ENCODE data around the gene FNBP1.

FNBP1 gene

GRCh38 chr9:130072515-130073235 lies 29.7 kb upstream of the FNBP1 start:
- Histone ChIP-seq H2AFZ (ENCODE audit: low read length) (no peak overlapping the region), H3K9me2 (replicated peaks; ENCODE audit: low read depth, low read length) (no peaks in the 10 kb centered on the region), H3F3A (ENCODE audit: low read depth) (no peaks in the 10 kb centered on the region), H3K4me1 (ENCODE audit: insufficient read depth, low read length, poor library complexity, severe bottlenecking) (no peaks in the 10 kb centered on the region), H3K27me3 (ENCODE audit: insufficient read depth, low read length, poor library complexity, severe bottlenecking) (no peaks in the 10 kb centered on the region), H3K9ac (ENCODE audit: low read depth, low read length, poor library complexity, severe bottlenecking) (no peak overlapping the region), H3K36me3 (ENCODE audit: insufficient read depth, low read length) (peaks cover 7% of the 10 kb centered on the region; the same call in 1 of the 2 replicates), H4K20me1 (ENCODE audit: insufficient read depth, low read length, poor library complexity, severe bottlenecking) (peaks cover 2% of the 10 kb centered on the region), H3K4me3 (ENCODE audit: low read length, poor library complexity, severe bottlenecking) (no peak overlapping the region), H3K9me3 (ENCODE audit: insufficient read depth, low read depth, low read length) (no peaks in the 10 kb centered on the region), H3K79me2 (ENCODE audit: insufficient read depth, low read length) (peaks cover 46% of the 10 kb centered on the region; the same call in 1 of the 2 replicates), H3K4me2 (ENCODE audit: low read depth, low read length, poor library complexity, severe bottlenecking) (no peak overlapping the region)
- no peak for TF ChIP-seq CTCF (conservative IDR thresholded peaks at IDR 0.05; ENCODE audit: low read length)
- no peak for TF ChIP-seq EZH2phosphoT487 (IDR thresholded peaks at IDR 0.05; ENCODE audit: borderline replicate concordance)

GRCh38 chr9:130069048-130069447 lies 26.1 kb upstream of the FNBP1 start:
- Histone ChIP-seq H3K9ac (ENCODE audit: low read depth, low read length, poor library complexity, severe bottlenecking) (no peak overlapping the region), H2AFZ (ENCODE audit: low read length) (no peak overlapping the region), H3F3A (ENCODE audit: low read depth) (no peaks in the 10 kb centered on the region), H3K9me3 (ENCODE audit: insufficient read depth, low read depth, low read length) (no peaks in the 10 kb centered on the region), H3K27me3 (ENCODE audit: insufficient read depth, low read length, poor library complexity, severe bottlenecking) (no peaks in the 10 kb centered on the region), H3K79me2 (ENCODE audit: insufficient read depth, low read length) (peaks cover 36% of the 10 kb centered on the region; the same call in 1 of the 2 replicates), H3K36me3 (ENCODE audit: insufficient read depth, low read length) (no peaks in the 10 kb centered on the region), H4K20me1 (ENCODE audit: insufficient read depth, low read length, poor library complexity, severe bottlenecking) (peaks cover 2% of the 10 kb centered on the region), H3K4me3 (ENCODE audit: low read length, poor library complexity, severe bottlenecking) (no peak overlapping the region), H3K4me1 (ENCODE audit: insufficient read depth, low read length, poor library complexity, severe bottlenecking) (no peaks in the 10 kb centered on the region), H3K4me2 (ENCODE audit: low read depth, low read length, poor library complexity, severe bottlenecking) (no peak overlapping the region), H3K9me2 (replicated peaks; ENCODE audit: low read depth, low read length) (no peaks in the 10 kb centered on the region)
- TF ChIP-seq EZH2phosphoT487 (IDR thresholded peaks at IDR 0.05; ENCODE audit: borderline replicate concordance) (no peak), CTCF (conservative IDR thresholded peaks at IDR 0.05; ENCODE audit: low read length) (no peak)

GRCh38 chr9:130064621-130065020 lies 21.6 kb upstream of the FNBP1 start:
- H3K9me3 ChIP-seq (ENCODE audit: insufficient read depth, low read depth, low read length) = no peaks in the 10 kb centered on the region
- H3K36me3 ChIP-seq (ENCODE audit: insufficient read depth, low read length) = no peaks in the 10 kb centered on the region
- peaks cover 2% of the 10 kb centered on the region for H4K20me1 ChIP-seq (ENCODE audit: insufficient read depth, low read length, poor library complexity, severe bottlenecking)
- H3K9me2 ChIP-seq (replicated peaks; ENCODE audit: low read depth, low read length) = no peaks in the 10 kb centered on the region
- H3K79me2 ChIP-seq (ENCODE audit: insufficient read depth, low read length) = peaks cover 27% of the 10 kb centered on the region; the same call in 1 of the 2 replicates
- no peaks in the 10 kb centered on the region for H3K4me1 ChIP-seq (ENCODE audit: insufficient read depth, low read length, poor library complexity, severe bottlenecking)
- H3F3A ChIP-seq (ENCODE audit: low read depth) = no peaks in the 10 kb centered on the region
- no peak overlapping the region for H2AFZ ChIP-seq (ENCODE audit: low read length)
- no peak overlapping the region for H3K4me3 ChIP-seq (ENCODE audit: low read length, poor library complexity, severe bottlenecking)
- no peak overlapping the region for H3K9ac ChIP-seq (ENCODE audit: low read depth, low read length, poor library complexity, severe bottlenecking)
- no peak for TF ChIP-seq CTCF (conservative IDR thresholded peaks at IDR 0.05; ENCODE audit: low read length)
- TF ChIP-seq EZH2phosphoT487 (IDR thresholded peaks at IDR 0.05; ENCODE audit: borderline replicate concordance) = no peak
- no peak overlapping the region for H3K4me2 ChIP-seq (ENCODE audit: low read depth, low read length, poor library complexity, severe bottlenecking)
- H3K27me3 ChIP-seq (ENCODE audit: insufficient read depth, low read length, poor library complexity, severe bottlenecking) = no peaks in the 10 kb centered on the region

All from Loucy (cell line).